ENCODE results near the gene TNPO3. TPM values are rescaled to one million over a fixed set of nuclear protein-coding genes. Genes with fewer than 3 reads are reported as not detected.
A peak's percentile ranks its signal among the peaks of the same experiment; 100 is the strongest.

The TNPO3 gene
- total and polyA plus RNA-seq, 10 of the 15 experiments (the other 5 are each of a cell fraction or from before 2014, with no cell fraction given): 17.6 to 91.8 (median 65.9) TPM

DNA sequence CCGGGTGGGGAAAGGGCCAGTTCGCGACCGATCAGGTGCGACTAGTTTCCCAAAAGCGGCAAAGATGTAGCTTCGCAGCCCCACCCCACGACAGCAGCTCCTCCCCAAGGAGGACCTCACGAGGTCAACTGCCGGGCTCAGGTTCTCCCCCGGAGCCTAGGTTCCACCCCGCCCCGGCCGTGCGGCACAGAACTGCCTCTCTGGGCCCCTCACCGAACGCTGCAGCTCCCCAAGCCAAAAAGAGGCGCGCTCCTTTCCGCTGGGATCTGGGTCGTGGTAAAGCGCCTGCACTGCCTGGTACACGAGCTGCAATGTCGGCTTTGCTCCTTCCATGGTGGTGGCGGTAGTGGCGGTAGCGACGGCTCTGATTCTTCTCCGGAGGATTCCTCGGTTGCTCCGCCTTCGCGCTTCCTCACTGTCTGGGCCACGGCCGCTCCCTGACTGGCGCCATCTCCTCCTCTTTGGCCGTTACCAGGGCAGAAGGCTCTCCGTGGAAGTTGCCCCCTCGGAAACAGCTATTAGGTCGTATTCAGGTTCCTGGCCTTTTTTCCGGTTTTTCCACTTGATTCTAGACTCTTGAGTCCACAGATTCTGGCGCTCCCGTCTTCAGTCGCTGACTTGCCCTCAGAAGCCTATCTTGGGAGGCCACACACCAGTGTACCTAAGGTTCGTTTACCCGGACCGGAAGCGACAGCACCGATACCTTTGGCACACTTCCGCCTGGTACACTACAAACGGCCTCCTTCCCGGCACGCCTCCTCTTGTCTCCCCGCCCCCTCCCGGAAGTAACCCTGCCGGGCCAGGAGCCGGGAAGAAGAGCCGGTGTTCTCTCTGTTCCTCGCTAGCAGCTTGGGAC lies at the start of gene TNPO3 (continued):
- TF ChIP-seq, protein P1, sequence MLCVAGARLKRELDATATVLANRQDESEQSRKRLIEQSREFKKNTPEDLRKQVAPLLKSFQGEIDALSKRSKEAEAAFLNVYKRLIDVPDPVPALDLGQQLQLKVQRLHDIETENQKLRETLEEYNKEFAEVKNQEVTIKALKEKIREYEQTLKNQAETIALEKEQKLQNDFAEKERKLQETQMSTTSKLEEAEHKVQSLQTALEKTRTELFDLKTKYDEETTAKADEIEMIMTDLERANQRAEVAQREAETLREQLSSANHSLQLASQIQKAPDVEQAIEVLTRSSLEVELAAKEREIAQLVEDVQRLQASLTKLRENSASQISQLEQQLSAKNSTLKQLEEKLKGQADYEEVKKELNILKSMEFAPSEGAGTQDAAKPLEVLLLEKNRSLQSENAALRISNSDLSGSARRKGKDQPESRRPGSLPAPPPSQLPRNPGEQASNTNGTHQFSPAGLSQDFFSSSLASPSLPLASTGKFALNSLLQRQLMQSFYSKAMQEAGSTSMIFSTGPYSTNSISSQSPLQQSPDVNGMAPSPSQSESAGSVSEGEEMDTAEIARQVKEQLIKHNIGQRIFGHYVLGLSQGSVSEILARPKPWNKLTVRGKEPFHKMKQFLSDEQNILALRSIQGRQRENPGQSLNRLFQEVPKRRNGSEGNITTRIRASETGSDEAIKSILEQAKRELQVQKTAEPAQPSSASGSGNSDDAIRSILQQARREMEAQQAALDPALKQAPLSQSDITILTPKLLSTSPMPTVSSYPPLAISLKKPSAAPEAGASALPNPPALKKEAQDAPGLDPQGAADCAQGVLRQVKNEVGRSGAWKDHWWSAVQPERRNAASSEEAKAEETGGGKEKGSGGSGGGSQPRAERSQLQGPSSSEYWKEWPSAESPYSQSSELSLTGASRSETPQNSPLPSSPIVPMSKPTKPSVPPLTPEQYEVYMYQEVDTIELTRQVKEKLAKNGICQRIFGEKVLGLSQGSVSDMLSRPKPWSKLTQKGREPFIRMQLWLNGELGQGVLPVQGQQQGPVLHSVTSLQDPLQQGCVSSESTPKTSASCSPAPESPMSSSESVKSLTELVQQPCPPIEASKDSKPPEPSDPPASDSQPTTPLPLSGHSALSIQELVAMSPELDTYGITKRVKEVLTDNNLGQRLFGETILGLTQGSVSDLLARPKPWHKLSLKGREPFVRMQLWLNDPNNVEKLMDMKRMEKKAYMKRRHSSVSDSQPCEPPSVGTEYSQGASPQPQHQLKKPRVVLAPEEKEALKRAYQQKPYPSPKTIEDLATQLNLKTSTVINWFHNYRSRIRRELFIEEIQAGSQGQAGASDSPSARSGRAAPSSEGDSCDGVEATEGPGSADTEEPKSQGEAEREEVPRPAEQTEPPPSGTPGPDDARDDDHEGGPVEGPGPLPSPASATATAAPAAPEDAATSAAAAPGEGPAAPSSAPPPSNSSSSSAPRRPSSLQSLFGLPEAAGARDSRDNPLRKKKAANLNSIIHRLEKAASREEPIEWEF (IDR thresholded peaks at IDR 0.05; ENCODE audit: insufficient replicate concordance, low read depth, low read length): no peak
- peak; percentile 82; the same call in 1 of the 2 replicates for TF ChIP-seq SMAD5 (IDR thresholded peaks at IDR 0.05; ENCODE audit: low read depth)
- TF ChIP-seq ZNF217 (IDR thresholded peaks at IDR 0.05): no peak; the same call in 1 of the 2 replicates
- peak; percentile 72 for TF ChIP-seq ZNF24 (IDR thresholded peaks at IDR 0.05)
- TF ChIP-seq ZNF274 (IDR thresholded peaks at IDR 0.05; ENCODE audit: insufficient read depth, insufficient read length): no peak
- peak; percentile 60; the same call in 1 of the 2 replicates for TF ChIP-seq POLR2AphosphoS2 (IDR thresholded peaks at IDR 0.05; ENCODE audit: low read depth, low read length)
- TF ChIP-seq SIX5 (IDR thresholded peaks at IDR 0.05; ENCODE audit: low read depth, low read length, severe bottlenecking): peak; percentile 28
